WTC11 (cell line): ENCODE data around the gene SRC. TPM values are rescaled to one million over a fixed set of nuclear protein-coding genes. Genes with fewer than 3 reads are reported as not detected.

Experiments used
- ATAC-seq: fragments of 200-7000 bp; cut with Tn5 transposase; 2 replicates; pipeline ENCODE4 v1.10.0; 2021; ENCODE audit warnings: mild to moderate bottlenecking, moderate library complexity
- CTCF ChIA-PET: fragments of 300-600 bp; sonication (Branson Sonifier 250); formaldehyde crosslinking; loops from one replicate; lab custom pipeline; 2021; ENCODE audit warnings: antibody characterized with exemption; lab: Charles Lee
- POLR2A ChIA-PET: fragments of 350-600 bp; sonication (Branson Sonifier 250); formaldehyde crosslinking; loops from one replicate; lab custom pipeline; 2021; ENCODE audit warnings: antibody characterized with exemption; lab: Charles Lee
- DNase-seq: peaks from one replicate; pipeline ENCODE4 v3.0.0; 2021; ENCODE audit warnings: low spot score
- H3K27ac Mint-ChIP-seq: 2 replicates; pipeline ENCODE4 v1.8.0; 2021; ENCODE audit warnings: mixed read lengths
- H3K27me3 Mint-ChIP-seq: 2 replicates; pipeline ENCODE4 v1.8.0; 2021; ENCODE audit warnings: low read depth, mild to moderate bottlenecking, moderate library complexity, mixed read lengths
- H3K36me3 Mint-ChIP-seq: 2 replicates; pipeline ENCODE4 v1.8.0; 2021; ENCODE audit warnings: mixed read lengths
- H3K4me1 Mint-ChIP-seq: 2 replicates; pipeline ENCODE4 v1.8.0; 2022; ENCODE audit warnings: mixed read lengths
- H3K4me3 Mint-ChIP-seq: 2 replicates; pipeline ENCODE4 v1.8.0; 2021; ENCODE audit warnings: mild to moderate bottlenecking, moderate library complexity, mixed read lengths
- H3K9me3 Mint-ChIP-seq: 2 replicates; pipeline ENCODE4 v1.8.0; 2021; ENCODE audit warnings: mixed read lengths
- CREB1 ChIP-seq: sonication (generic); formaldehyde crosslinking; IDR thresholded peaks from 2 replicates; pipeline ENCODE4 v1.8.0; 2023; ENCODE audit warnings: mild to moderate bottlenecking, missing genetic modification reagents
- CREM ChIP-seq: sonication (generic); formaldehyde crosslinking; IDR thresholded peaks from 2 replicates; pipeline ENCODE4 v1.8.1; 2022; ENCODE audit warnings: mild to moderate bottlenecking, missing genetic modification reagents, moderate library complexity
- FOXK1 ChIP-seq: sonication (generic); formaldehyde crosslinking; IDR thresholded peaks from 2 replicates; pipeline ENCODE4 v1.8.0; 2022; ENCODE audit warnings: mild to moderate bottlenecking, moderate library complexity, missing genetic modification reagents
- FOXP4 ChIP-seq: sonication (generic); formaldehyde crosslinking; IDR thresholded peaks from 2 replicates; pipeline ENCODE4 v1.8.0; 2022; ENCODE audit warnings: mild to moderate bottlenecking, missing genetic modification reagents
- GRHL2 ChIP-seq: fragments of 250-450 bp; sonication (Bioruptor Pico); IDR thresholded peaks from 2 replicates; pipeline ENCODE4 v1.8.0; 2022; ENCODE audit warnings: mild to moderate bottlenecking, moderate library complexity; ENCODE audit not compliant: insufficient replicate concordance, severe bottlenecking
- JAZF1 ChIP-seq: fragments of 250-450 bp; sonication (Bioruptor Pico); IDR thresholded peaks from 2 replicates; pipeline ENCODE4 v1.9.0; 2021; ENCODE audit warnings: moderate library complexity, mild to moderate bottlenecking, inconsistent platforms
- MXD4 ChIP-seq: fragments of 250-450 bp; sonication (Bioruptor Pico); IDR thresholded peaks from 2 replicates; pipeline ENCODE4 v1.8.0; 2021; ENCODE audit warnings: mild to moderate bottlenecking, moderate library complexity, borderline replicate concordance
- MYBL2 ChIP-seq: sonication (generic); formaldehyde crosslinking; IDR thresholded peaks from 2 replicates; pipeline ENCODE4 v1.8.1; 2023; ENCODE audit warnings: mild to moderate bottlenecking, moderate library complexity, missing genetic modification reagents
- SMAD4 ChIP-seq: sonication (generic); formaldehyde crosslinking; IDR thresholded peaks from 2 replicates; pipeline ENCODE4 v1.8.0; 2022; ENCODE audit warnings: mild to moderate bottlenecking, missing genetic modification reagents
- TCF7 ChIP-seq: sonication (generic); formaldehyde crosslinking; IDR thresholded peaks from 2 replicates; pipeline ENCODE4 v1.8.0; 2022; ENCODE audit warnings: mild to moderate bottlenecking, low read depth, missing genetic modification reagents, moderate library complexity
- TEAD4 ChIP-seq: sonication (generic); formaldehyde crosslinking; IDR thresholded peaks from 2 replicates; pipeline ENCODE4 v1.8.0; 2022; ENCODE audit warnings: mild to moderate bottlenecking, missing genetic modification reagents
- USF2 ChIP-seq: sonication (generic); formaldehyde crosslinking; IDR thresholded peaks from 2 replicates; pipeline ENCODE4 v1.8.1; 2023; ENCODE audit warnings: mild to moderate bottlenecking, missing genetic modification reagents, moderate library complexity
- ZMAT4 ChIP-seq: fragments of 250-450 bp; sonication (Bioruptor Pico); IDR thresholded peaks from 2 replicates; pipeline ENCODE4 v1.9.0; 2021; ENCODE audit warnings: mild to moderate bottlenecking
- ZNF396 ChIP-seq: fragments of 250-450 bp; sonication (Bioruptor Pico); IDR thresholded peaks from 2 replicates; pipeline ENCODE4 v1.8.0; 2021; ENCODE audit warnings: mild to moderate bottlenecking, moderate library complexity, borderline replicate concordance
- ZNF532 ChIP-seq: fragments of 250-450 bp; sonication (Bioruptor Pico); IDR thresholded peaks from 2 replicates; pipeline ENCODE4 v1.9.0; 2021; ENCODE audit warnings: mild to moderate bottlenecking, borderline replicate concordance
- ZSCAN18 ChIP-seq: fragments of 250-450 bp; sonication (Bioruptor Pico); IDR thresholded peaks from 2 replicates; pipeline ENCODE4 v2.1.2; 2022; ENCODE audit warnings: mild to moderate bottlenecking, moderate library complexity
- total RNA-seq: library from RNA; stranded (reverse); gene quantifications from 3 replicates; pipeline ENCODE4 v1.2.3, GENCODE V29; 2021
- TF ChIP-seq, protein P1 (sequence below): sonication (generic); formaldehyde crosslinking; IDR thresholded peaks from 2 replicates; pipeline ENCODE4 v1.8.0; 2022; ENCODE audit warnings: mild to moderate bottlenecking, missing genetic modification reagents
- TF ChIP-seq, protein P2 (sequence below): sonication (generic); formaldehyde crosslinking; IDR thresholded peaks from 2 replicates; pipeline ENCODE4 v1.8.1; 2022; ENCODE audit warnings: mild to moderate bottlenecking, moderate library complexity, missing genetic modification reagents
- TF ChIP-seq, protein P3 (sequence below): sonication (generic); formaldehyde crosslinking; IDR thresholded peaks from 2 replicates; pipeline ENCODE4 v1.8.0; 2022; ENCODE audit warnings: missing genetic modification reagents

Gene SRC
- total RNA-seq, 1 experiment from 2014 or later: 33.3 TPM

- no peak for ATAC-seq
- H3K27ac Mint-ChIP-seq: no peak overlapping the region
- CTCF ChIA-PET: no interaction called here
- no peaks in the 10 kb centered on the region for H3K36me3 Mint-ChIP-seq
- no peak for DNase-seq
- no peak overlapping the region for H3K4me3 Mint-ChIP-seq
- H3K4me1 Mint-ChIP-seq: peaks cover 24% of the 10 kb centered on the region
- H3K27me3 Mint-ChIP-seq: no peaks in the 10 kb centered on the region
- POLR2A ChIA-PET: interaction anchor here (1.1 kb wide), 1 partner anchor 20 kb away, joined by 3 read pairs; no protein-coding TSS in a partner anchor
- TF ChIP-seq CREM (no peak), JAZF1 (no peak), FOXP4 (CRISPR knock-in tag) (no peak), FOXK1 (CRISPR knock-in tag) (no peak), ZMAT4 (CRISPR knock-in tag) (no peak), TCF7 (CRISPR knock-in tag) (no peak), GRHL2 (CRISPR knock-in tag) (no peak), ZNF396 (CRISPR knock-in tag) (no peak), TEAD4 (CRISPR knock-in tag) (no peak), USF2 (CRISPR knock-in tag) (no peak), SMAD4 (CRISPR knock-in tag) (no peak), ZSCAN18 (CRISPR knock-in tag) (no peak), MYBL2 (no peak), CREB1 (CRISPR knock-in tag) (no peak), MXD4 (CRISPR knock-in tag) (no peak), ZNF532 (CRISPR knock-in tag) (no peak)
- TF ChIP-seq, protein P1, sequence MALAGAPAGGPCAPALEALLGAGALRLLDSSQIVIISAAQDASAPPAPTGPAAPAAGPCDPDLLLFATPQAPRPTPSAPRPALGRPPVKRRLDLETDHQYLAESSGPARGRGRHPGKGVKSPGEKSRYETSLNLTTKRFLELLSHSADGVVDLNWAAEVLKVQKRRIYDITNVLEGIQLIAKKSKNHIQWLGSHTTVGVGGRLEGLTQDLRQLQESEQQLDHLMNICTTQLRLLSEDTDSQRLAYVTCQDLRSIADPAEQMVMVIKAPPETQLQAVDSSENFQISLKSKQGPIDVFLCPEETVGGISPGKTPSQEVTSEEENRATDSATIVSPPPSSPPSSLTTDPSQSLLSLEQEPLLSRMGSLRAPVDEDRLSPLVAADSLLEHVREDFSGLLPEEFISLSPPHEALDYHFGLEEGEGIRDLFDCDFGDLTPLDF (CRISPR knock-in tag): no peak
- TF ChIP-seq, protein P2, sequence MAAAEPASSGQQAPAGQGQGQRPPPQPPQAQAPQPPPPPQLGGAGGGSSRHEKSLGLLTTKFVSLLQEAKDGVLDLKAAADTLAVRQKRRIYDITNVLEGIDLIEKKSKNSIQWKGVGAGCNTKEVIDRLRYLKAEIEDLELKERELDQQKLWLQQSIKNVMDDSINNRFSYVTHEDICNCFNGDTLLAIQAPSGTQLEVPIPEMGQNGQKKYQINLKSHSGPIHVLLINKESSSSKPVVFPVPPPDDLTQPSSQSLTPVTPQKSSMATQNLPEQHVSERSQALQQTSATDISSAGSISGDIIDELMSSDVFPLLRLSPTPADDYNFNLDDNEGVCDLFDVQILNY (CRISPR knock-in tag): no peak
- TF ChIP-seq, protein P3, sequence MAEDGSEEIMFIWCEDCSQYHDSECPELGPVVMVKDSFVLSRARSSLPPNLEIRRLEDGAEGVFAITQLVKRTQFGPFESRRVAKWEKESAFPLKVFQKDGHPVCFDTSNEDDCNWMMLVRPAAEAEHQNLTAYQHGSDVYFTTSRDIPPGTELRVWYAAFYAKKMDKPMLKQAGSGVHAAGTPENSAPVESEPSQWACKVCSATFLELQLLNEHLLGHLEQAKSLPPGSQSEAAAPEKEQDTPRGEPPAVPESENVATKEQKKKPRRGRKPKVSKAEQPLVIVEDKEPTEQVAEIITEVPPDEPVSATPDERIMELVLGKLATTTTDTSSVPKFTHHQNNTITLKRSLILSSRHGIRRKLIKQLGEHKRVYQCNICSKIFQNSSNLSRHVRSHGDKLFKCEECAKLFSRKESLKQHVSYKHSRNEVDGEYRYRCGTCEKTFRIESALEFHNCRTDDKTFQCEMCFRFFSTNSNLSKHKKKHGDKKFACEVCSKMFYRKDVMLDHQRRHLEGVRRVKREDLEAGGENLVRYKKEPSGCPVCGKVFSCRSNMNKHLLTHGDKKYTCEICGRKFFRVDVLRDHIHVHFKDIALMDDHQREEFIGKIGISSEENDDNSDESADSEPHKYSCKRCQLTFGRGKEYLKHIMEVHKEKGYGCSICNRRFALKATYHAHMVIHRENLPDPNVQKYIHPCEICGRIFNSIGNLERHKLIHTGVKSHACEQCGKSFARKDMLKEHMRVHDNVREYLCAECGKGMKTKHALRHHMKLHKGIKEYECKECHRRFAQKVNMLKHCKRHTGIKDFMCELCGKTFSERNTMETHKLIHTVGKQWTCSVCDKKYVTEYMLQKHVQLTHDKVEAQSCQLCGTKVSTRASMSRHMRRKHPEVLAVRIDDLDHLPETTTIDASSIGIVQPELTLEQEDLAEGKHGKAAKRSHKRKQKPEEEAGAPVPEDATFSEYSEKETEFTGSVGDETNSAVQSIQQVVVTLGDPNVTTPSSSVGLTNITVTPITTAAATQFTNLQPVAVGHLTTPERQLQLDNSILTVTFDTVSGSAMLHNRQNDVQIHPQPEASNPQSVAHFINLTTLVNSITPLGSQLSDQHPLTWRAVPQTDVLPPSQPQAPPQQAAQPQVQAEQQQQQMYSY: no peak
- no peaks in the 10 kb centered on the region for H3K9me3 Mint-ChIP-seq
Observed at GRCh38 chr20:37435607-37436006, 89.7 kb downstream of the SRC start.
